OCI-LY3 (cell line): ENCODE data around the gene SEC16B.

Experiments
- H2AFZ ChIP-seq: fragments of 200-600, 300-600 bp; shearing (Covaris generic); 2 replicates; pipeline ENCODE4 v1.6.0; 2014; ENCODE audit warnings: antibody characterized with exemption, low read depth, low read length
- H3K27ac ChIP-seq: fragments of 200-600, 300-600 bp; sonication (generic); 2 replicates; pipeline ENCODE4 v1.5.1; 2014; ENCODE audit warnings: mild to moderate bottlenecking, low read length, moderate library complexity, mixed read lengths
- H3K27me3 ChIP-seq: fragments of 200-600, 300-600 bp; sonication (generic); 2 replicates; pipeline ENCODE4 v1.6.1; 2014; ENCODE audit warnings: low read depth, low read length, mixed read lengths
- H3K36me3 ChIP-seq: fragments of 200-600, 300-600 bp; sonication (generic); replicated peaks from 2 replicates; pipeline ENCODE3; 2014; ENCODE audit warnings: low read depth, low read length, mixed read lengths
- H3K4me1 ChIP-seq: fragments of 300-600, 200-600 bp; sonication (generic); 2 replicates; pipeline ENCODE4 v1.6.1; 2014; ENCODE audit warnings: low read length, mixed read lengths
- H3K4me2 ChIP-seq: fragments of 200-600, 300-600 bp; sonication (generic); 2 replicates; pipeline ENCODE4 v1.6.1; 2014; ENCODE audit warnings: low read length, mixed read lengths
- H3K4me3 ChIP-seq: fragments of 300-600, 200-600 bp; sonication (generic); 2 replicates; pipeline ENCODE4 v1.5.1; 2014; ENCODE audit warnings: antibody characterized with exemption, mild to moderate bottlenecking, low read length, moderate library complexity
- H3K79me2 ChIP-seq: fragments of 300-600, 200-600 bp; shearing (Covaris generic); 2 replicates; pipeline ENCODE4 v1.6.1; 2014; ENCODE audit warnings: mild to moderate bottlenecking, low read length, mixed read lengths
- H3K9ac ChIP-seq: fragments of 300-600, 200-600 bp; shearing (Covaris generic); 2 replicates; pipeline ENCODE4 v1.6.0; 2014; ENCODE audit warnings: mild to moderate bottlenecking, low read length, moderate library complexity
- H3K9me3 ChIP-seq: fragments of 200-600, 300-600 bp; shearing (Covaris generic); 2 replicates; pipeline ENCODE4 v1.6.1; 2014; ENCODE audit warnings: low read length, mixed read lengths; ENCODE audit not compliant: insufficient read depth
- H4K20me1 ChIP-seq: fragments of 200-600, 300-600 bp; sonication (generic); 2 replicates; pipeline ENCODE4 v1.6.1; 2016; ENCODE audit warnings: low read length, mixed read lengths; ENCODE audit not compliant: insufficient read depth
- CTCF ChIP-seq: fragments of 200-600, 300-600 bp; sonication (generic); IDR thresholded peaks from 2 replicates; pipeline ENCODE4 v1.5.1; 2014; ENCODE audit warnings: antibody characterized with exemption, low read length, low read depth
- EZH2phosphoT487 ChIP-seq: fragments of 200-600 bp; shearing (Covaris generic); IDR thresholded peaks from 2 replicates; pipeline ENCODE4 v1.6.1; 2018; ENCODE audit warnings: antibody characterized with exemption, mixed run types, low read depth

Gene SEC16B

GRCh38 chr1:177954076-177954475 is 15.8 kb downstream of the SEC16B start:
- Histone ChIP-seq H4K20me1 (no peaks in the 10 kb centered on the region), H3K9ac (no peak overlapping the region), H3K4me3 (no peak overlapping the region), H3K27ac (no peak overlapping the region), H3K79me2 (no peaks in the 10 kb centered on the region), H3K4me2 (no peak overlapping the region), H2AFZ (no peak overlapping the region), H3K9me3 (no peaks in the 10 kb centered on the region), H3K36me3 (no peaks in the 10 kb centered on the region), H3K27me3 (peaks cover 15% of the 10 kb centered on the region), H3K4me1 (peaks cover 2% of the 10 kb centered on the region; the same call in 1 of the 2 replicates)
- TF ChIP-seq CTCF (no peak), EZH2phosphoT487 (no peak)

- TF ChIP-seq CTCF (no peak), EZH2phosphoT487 (no peak)
- no peak overlapping the region for H3K4me2 ChIP-seq
- H3K4me3 ChIP-seq: no peak overlapping the region
- H3K9me3 ChIP-seq: no peaks in the 10 kb centered on the region
- H3K36me3 ChIP-seq: no peaks in the 10 kb centered on the region
- H4K20me1 ChIP-seq: no peaks in the 10 kb centered on the region
- no peak overlapping the region for H2AFZ ChIP-seq
- H3K27ac ChIP-seq: no peak overlapping the region
- H3K79me2 ChIP-seq: no peaks in the 10 kb centered on the region
- H3K27me3 ChIP-seq: peaks cover 11% of the 10 kb centered on the region
- peaks cover 7% of the 10 kb centered on the region; the same call in 1 of the 2 replicates for H3K4me1 ChIP-seq
- no peak overlapping the region for H3K9ac ChIP-seq
Observed at GRCh38 chr1:177953549-177953948, 16.3 kb downstream of the SEC16B start.

GRCh38 chr1:177952691-177953090 is 17.2 kb downstream of the SEC16B start:
- Histone ChIP-seq H3K9me3 (no peaks in the 10 kb centered on the region), H3K27me3 (0 out of 2 replicates have a peak, but pooled peaks cover 3% of the 10 kb centered on the region), H3K79me2 (no peaks in the 10 kb centered on the region), H4K20me1 (no peaks in the 10 kb centered on the region), H2AFZ (no peak overlapping the region), H3K4me2 (no peak overlapping the region), H3K36me3 (no peaks in the 10 kb centered on the region), H3K4me3 (no peak overlapping the region), H3K9ac (no peak overlapping the region), H3K27ac (no peak overlapping the region), H3K4me1 (peaks cover 8% of the 10 kb centered on the region; the same call in 1 of the 2 replicates)
- TF ChIP-seq CTCF (no peak), EZH2phosphoT487 (no peak)

GRCh38 chr1:177952249-177952648 is 17.6 kb downstream of the SEC16B start:
- peaks cover 8% of the 10 kb centered on the region; the same call in 1 of the 2 replicates for H3K4me1 ChIP-seq
- H3K79me2 ChIP-seq: no peaks in the 10 kb centered on the region
- TF ChIP-seq EZH2phosphoT487 (no peak), CTCF (no peak)
- H4K20me1 ChIP-seq: no peaks in the 10 kb centered on the region
- no peaks in the 10 kb centered on the region for H3K36me3 ChIP-seq
- H2AFZ ChIP-seq: no peak overlapping the region
- H3K9ac ChIP-seq: no peak overlapping the region
- 0 out of 2 replicates have a peak, but pooled peaks cover 3% of the 10 kb centered on the region for H3K27me3 ChIP-seq
- no peak overlapping the region for H3K4me2 ChIP-seq
- H3K27ac ChIP-seq: no peak overlapping the region
- no peaks in the 10 kb centered on the region for H3K9me3 ChIP-seq
- no peak overlapping the region for H3K4me3 ChIP-seq
